GM18858 (cell line): ENCODE measurements around the gene TGFB1I1.
"Not testable (repeated sequence)": the region's sequence is repeated elsewhere in the genome, so short reads cannot be mapped to it uniquely, and the experiment has no call there.

Experiments
- ATAC-seq: cut with Tn5 transposase; IDR thresholded peaks from one replicate; pipeline ENCODE4 v1.9.1; 2021; ENCODE audit not compliant: unreplicated experiment

The TGFB1I1 gene

DNA sequence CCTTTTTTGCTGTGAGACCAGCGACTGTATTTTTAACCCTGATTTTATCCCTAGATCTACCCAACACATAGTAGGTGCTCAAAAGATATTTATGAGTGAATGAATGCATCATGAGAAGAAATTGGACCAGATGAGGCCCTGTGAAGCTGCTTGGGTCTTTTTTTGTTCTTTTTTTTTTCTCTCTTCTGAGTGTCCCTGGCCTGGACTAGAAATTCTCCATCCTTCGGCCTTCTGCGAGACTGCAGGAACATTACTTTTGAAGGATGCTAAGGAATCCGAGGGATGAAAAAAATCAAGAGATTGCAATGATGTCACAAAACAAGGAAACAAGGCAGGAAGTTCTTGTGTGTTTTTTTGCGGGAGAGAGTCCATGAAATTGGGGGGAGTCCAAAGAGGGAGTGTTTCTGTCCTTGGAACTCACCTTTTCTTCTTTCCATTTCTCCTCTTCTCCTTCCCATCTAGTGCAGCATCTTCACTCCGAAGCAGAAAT lies 36.8 kb downstream of the TGFB1I1 start:
- ATAC-seq: no peak

DNA sequence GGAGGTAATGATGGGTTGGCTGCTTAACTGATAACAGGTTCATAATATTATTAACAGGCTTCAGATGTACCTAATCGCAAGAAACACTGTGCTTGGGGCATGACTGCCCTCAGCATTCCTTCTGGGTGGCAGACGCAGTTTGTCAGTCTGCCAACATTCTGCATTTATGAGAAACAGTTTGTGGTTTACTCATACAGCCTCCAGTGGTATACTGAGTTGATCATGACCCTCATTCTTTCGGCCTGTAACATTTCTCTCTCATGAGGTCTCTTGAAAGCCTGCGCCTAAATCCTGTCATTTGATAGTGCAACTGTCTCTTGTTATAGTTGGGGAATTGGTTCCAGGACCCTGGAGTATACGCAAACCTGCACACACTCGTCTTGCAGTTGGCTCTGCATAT lies 41.2 kb downstream of the TGFB1I1 start:
- ATAC-seq: no peak

DNA sequence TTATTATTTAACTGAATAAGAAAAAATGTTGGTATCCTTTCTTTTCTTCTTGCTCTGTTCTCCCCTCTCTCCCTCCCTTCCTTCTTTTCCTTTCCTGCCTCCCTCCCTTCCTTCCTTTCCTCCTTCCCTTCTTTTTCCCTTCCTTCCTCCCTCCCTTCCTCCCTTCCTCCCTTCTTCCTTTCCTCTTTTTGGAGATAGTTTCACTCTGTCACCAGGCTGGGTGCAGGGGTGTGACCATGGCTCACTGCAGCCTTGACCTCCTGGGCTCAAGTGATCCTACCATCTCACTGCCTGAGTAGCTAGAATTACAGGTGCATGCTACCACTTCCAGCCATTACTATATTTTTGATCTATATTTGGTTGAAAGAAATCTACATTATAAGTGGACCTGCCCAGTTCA lies 41.9 kb downstream of the TGFB1I1 start:
- ATAC-seq: no peak

DNA sequence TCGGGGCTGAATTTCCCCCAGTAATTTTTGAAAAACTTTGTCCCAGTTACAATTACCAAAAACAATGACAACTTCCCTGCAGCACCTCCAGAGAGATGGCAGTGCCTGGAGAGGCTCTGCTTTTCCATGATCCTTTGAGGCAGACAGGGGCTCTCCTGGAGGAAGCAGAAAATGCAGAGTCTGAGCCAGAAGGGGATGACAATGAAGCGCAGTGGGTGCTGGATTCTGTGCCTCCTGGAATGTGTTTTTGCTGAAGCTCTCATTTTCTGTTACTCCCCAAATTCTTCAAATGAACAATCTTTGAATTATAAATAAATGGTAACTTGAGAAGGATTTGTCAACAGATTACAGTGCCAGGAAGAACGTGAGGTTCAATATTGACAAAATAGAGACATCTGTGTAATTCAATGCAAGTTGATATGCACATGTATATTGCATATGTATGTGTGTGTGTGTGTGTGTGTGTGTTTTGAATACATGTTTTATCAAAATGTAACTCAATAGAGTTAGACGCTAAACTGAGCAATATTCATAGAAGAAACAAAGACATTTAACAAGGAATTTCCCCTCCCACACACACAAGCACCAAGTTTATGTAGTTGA lies 45.9 kb downstream of the TGFB1I1 start:
- ATAC-seq: no peak

GRCh38 chr16:31519759-31520431 lies 47.9 kb downstream of the TGFB1I1 start:
- no peak for ATAC-seq

DNA sequence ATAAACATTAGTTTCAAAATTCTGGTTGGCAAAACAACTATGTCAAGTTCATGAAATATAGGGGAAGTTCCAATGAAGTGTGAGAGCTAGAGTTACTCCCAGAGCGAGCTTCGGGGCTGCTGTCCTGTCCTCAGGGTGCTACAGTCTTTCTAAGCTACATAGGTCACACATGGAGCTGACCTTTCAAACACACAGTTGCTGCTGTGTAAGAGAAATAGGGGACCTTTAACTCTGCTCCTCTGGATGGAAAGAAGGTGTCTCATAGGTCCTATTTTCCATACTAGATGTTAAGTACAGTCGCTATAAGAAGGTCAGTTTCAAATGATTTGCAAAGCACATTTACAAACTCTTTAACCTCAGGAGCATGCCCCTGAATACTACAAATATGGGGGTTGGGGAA lies 49.4 kb downstream of the TGFB1I1 start:
- no peak for ATAC-seq

DNA sequence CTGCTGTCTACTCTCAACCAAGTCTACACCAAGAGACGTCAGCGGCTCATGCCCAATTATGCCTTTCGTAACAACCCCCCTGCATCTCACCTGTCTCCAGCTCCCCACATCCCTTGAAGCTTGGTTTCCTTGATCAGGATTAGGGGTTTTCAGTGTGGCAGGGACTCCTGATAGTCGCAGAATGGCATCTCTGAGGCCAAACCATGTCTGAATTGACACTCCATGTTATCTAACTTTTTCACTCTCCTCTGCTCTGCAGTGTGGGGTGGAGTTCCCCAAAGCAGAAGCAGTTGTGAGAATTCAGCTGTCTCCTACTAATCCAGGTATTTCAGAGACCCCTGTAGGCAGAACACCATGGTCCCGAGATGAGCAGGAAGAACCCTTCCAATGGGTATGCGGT lies 50.1 kb downstream of the TGFB1I1 start:
- no peak for ATAC-seq

DNA sequence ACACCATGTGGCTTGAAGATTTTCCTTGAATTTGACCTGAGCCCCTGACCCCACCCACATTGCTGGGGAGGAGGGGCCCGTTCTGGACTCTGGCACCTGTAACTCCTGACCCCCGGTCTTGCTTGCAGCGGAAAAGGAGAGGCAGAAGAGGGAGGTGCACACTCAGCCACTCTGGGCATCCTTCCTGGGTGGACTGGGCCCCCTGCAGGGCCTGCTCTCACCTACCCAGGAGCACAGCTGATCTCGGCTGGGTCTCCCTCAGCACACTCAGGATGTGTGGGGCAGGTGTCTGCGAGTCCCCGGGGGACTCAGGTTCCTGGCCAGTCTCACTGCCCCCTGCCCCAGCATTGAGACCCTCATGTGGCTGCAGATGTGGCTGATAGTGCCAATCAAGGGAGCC lies 51.8 kb downstream of the TGFB1I1 start:
- ATAC-seq: not testable (repeated sequence)

GRCh38 chr16:31525113-31525512 lies 53.2 kb downstream of the TGFB1I1 start:
- ATAC-seq: no peak
